Panc1 (cell line): Measurements from ENCODE around the gene NNAT. TPM values are rescaled to one million over a fixed set of nuclear protein-coding genes. Genes with fewer than 3 reads are reported as not detected.

Experiments used
- ATAC-seq: fragments of 200-7000 bp; cut with Tn5 transposase; 2 replicates; pipeline ENCODE4 v1.9.1; 2020; ENCODE audit warnings: mild to moderate bottlenecking, moderate library complexity
- BruUV-seq: library from RNA; stranded (reverse); fragments of 400-500 nt; replicated peaks from 2 replicates; lab custom pipeline; 2021; lab: Mats Ljungman, UMichigan
- CTCF ChIA-PET: fragments of 300-600 bp; sonication (Branson Sonifier 250); formaldehyde crosslinking; loops from one replicate; lab custom pipeline; 2022; ENCODE audit warnings: antibody characterized with exemption; lab: Charles Lee
- POLR2A ChIA-PET: fragments of 300-600 bp; sonication (Branson Sonifier 250); formaldehyde crosslinking; loops from one replicate; lab custom pipeline; 2022; ENCODE audit warnings: antibody characterized with exemption; lab: Charles Lee
- DNase-seq: peaks from one replicate; pipeline ENCODE4 v3.0.0-alpha.2; 2010; ENCODE audit warnings: low read depth, low spot score
- H3K27ac ChIP-seq: 2 replicates; pipeline ENCODE4 v1.5.1; 2011; ENCODE audit warnings: mild to moderate bottlenecking, low read length, inconsistent platforms
- H3K27me3 ChIP-seq: fragments of 200-500 bp; sonication (Bioruptor generic); 2 replicates; pipeline ENCODE4 v1.6.0; 2014; ENCODE audit warnings: low read length, inconsistent platforms; ENCODE audit not compliant: control insufficient read depth, insufficient read depth
- H3K36me3 ChIP-seq: fragments of 200-500 bp; sonication (Bioruptor generic); 2 replicates; pipeline ENCODE4 v1.5.1; 2014; ENCODE audit warnings: inconsistent platforms, mild to moderate bottlenecking, low read length, moderate library complexity; ENCODE audit not compliant: control insufficient read depth, insufficient read depth
- H3K4me1 ChIP-seq: 2 replicates; pipeline ENCODE4 v1.5.1; 2011; ENCODE audit warnings: inconsistent platforms, mild to moderate bottlenecking, low read length, moderate library complexity; ENCODE audit not compliant: control insufficient read depth, insufficient read depth
- H3K4me3 ChIP-seq, 2 experiments: 2 replicates each; pipeline ENCODE4 v1.5.1; 2011 to 2012; ENCODE audit warnings: low read depth in 2 of 2, low read length in 2 of 2, mild to moderate bottlenecking in 2 of 2, inconsistent platforms in 1 of 2, moderate library complexity in 1 of 2
- H3K9me3 ChIP-seq: fragments of 200-500 bp; sonication (Bioruptor generic); 2 replicates; pipeline ENCODE4 v1.5.1; 2014; ENCODE audit warnings: low read depth, mild to moderate bottlenecking, inconsistent platforms, low read length, moderate library complexity; ENCODE audit not compliant: control insufficient read depth, insufficient read depth
- POLR2AphosphoS5 ChIP-seq: IDR thresholded peaks from 2 replicates; pipeline ENCODE4 v1.6.1; 2012; ENCODE audit warnings: mild to moderate bottlenecking, low read depth, low read length, moderate library complexity
- SIN3A ChIP-seq: IDR thresholded peaks from 2 replicates; pipeline ENCODE4 v1.6.1; 2012; ENCODE audit warnings: low read depth, mild to moderate bottlenecking, low read length, moderate library complexity, borderline replicate concordance; ENCODE audit not compliant: insufficient read depth
- TCF7L2 ChIP-seq: IDR thresholded peaks from 2 replicates; pipeline ENCODE4 v1.6.1; 2011; ENCODE audit warnings: mild to moderate bottlenecking, low read depth, low read length, inconsistent platforms
- in situ Hi-C: cut with HindIII; loops from 2 replicates; pipeline ENCODE4 v1.10.0; 2016; ENCODE audit warnings: low sequenced_read_pairs, low pct_unique_long_range_greater_than_20kb
- intact Hi-C: fragments of 100-400 bp; cut with micrococcal nuclease; formaldehyde crosslinking; loops from one replicate; pipeline ENCODE4 v1.10.0; 2022; ENCODE audit not compliant: unreplicated experiment
- total RNA-seq: library from RNA; stranded (reverse); gene quantifications from one replicate; pipeline ENCODE4 v1.2.1, GENCODE V29; 2021; ENCODE audit not compliant: unreplicated experiment
- TF ChIP-seq, protein P1 (sequence below), 2 experiments: IDR thresholded peaks; 2 replicates each; pipeline ENCODE4 v1.6.1; 2011 to 2012; ENCODE audit warnings: low read depth in 2 of 2, control low read depth in 1 of 2, low read length in 1 of 2, mild to moderate bottlenecking in 1 of 2, moderate library complexity in 1 of 2; ENCODE audit not compliant: insufficient read depth in 1 of 2
- TF ChIP-seq, protein P2 (sequence below): fragments of 450-650 bp; IDR thresholded peaks from 2 replicates; pipeline ENCODE4 v1.5.1; 2017; ENCODE audit warnings: mild to moderate bottlenecking

Gene NNAT
- total RNA-seq, 1 experiment from 2014 or later = not detected

DNA sequence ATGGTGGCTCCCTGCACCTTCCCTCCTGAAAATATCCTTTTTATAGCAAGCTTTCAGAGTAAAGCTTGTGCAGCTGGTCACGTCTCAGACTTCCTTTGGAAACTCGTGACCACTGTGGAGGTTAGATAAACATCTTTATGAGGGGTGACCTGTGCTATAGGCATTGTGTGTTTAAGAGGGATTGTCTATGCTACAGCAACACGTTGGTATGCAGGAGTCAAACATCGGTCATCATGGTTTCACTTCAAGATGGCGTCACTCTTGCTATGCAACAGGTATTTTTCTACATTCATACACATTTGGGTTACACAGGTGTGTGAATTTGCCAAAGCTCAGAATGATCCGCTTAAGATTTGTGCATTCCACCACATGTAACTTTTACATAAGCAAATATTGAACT, 21.2 kb downstream of the NNAT start:
- Histone ChIP-seq H3K4me3 (no peak overlapping the region), H3K27ac (no peak overlapping the region), H3K9me3 (no peaks in the 10 kb centered on the region), H3K36me3 (no peaks in the 10 kb centered on the region), H3K4me1 (peaks cover 10% of the 10 kb centered on the region), H3K27me3 (no peaks in the 10 kb centered on the region)
- ChIA-PET CTCF (interaction anchor here (0.6 kb wide), 2 partner anchors 277 to 402 kb away, joined by 3 to 8 read pairs; no protein-coding TSS in a partner anchor), POLR2A (no interaction called here)
- no TSS peak for BruUV-seq
- intact Hi-C loops = no loop called here
- TF ChIP-seq, protein P1, sequence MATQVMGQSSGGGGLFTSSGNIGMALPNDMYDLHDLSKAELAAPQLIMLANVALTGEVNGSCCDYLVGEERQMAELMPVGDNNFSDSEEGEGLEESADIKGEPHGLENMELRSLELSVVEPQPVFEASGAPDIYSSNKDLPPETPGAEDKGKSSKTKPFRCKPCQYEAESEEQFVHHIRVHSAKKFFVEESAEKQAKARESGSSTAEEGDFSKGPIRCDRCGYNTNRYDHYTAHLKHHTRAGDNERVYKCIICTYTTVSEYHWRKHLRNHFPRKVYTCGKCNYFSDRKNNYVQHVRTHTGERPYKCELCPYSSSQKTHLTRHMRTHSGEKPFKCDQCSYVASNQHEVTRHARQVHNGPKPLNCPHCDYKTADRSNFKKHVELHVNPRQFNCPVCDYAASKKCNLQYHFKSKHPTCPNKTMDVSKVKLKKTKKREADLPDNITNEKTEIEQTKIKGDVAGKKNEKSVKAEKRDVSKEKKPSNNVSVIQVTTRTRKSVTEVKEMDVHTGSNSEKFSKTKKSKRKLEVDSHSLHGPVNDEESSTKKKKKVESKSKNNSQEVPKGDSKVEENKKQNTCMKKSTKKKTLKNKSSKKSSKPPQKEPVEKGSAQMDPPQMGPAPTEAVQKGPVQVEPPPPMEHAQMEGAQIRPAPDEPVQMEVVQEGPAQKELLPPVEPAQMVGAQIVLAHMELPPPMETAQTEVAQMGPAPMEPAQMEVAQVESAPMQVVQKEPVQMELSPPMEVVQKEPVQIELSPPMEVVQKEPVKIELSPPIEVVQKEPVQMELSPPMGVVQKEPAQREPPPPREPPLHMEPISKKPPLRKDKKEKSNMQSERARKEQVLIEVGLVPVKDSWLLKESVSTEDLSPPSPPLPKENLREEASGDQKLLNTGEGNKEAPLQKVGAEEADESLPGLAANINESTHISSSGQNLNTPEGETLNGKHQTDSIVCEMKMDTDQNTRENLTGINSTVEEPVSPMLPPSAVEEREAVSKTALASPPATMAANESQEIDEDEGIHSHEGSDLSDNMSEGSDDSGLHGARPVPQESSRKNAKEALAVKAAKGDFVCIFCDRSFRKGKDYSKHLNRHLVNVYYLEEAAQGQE (IDR thresholded peaks at IDR 0.05; ENCODE audit: insufficient read depth in 1 of 2, low read depth in 2 of 2, low read length in 1 of 2) = no peak
- TF ChIP-seq, protein P2, sequence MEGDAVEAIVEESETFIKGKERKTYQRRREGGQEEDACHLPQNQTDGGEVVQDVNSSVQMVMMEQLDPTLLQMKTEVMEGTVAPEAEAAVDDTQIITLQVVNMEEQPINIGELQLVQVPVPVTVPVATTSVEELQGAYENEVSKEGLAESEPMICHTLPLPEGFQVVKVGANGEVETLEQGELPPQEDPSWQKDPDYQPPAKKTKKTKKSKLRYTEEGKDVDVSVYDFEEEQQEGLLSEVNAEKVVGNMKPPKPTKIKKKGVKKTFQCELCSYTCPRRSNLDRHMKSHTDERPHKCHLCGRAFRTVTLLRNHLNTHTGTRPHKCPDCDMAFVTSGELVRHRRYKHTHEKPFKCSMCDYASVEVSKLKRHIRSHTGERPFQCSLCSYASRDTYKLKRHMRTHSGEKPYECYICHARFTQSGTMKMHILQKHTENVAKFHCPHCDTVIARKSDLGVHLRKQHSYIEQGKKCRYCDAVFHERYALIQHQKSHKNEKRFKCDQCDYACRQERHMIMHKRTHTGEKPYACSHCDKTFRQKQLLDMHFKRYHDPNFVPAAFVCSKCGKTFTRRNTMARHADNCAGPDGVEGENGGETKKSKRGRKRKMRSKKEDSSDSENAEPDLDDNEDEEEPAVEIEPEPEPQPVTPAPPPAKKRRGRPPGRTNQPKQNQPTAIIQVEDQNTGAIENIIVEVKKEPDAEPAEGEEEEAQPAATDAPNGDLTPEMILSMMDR = no peak
- TF ChIP-seq POLR2AphosphoS5 (no peak), SIN3A (no peak), TCF7L2 (no peak)
- DNase-seq (no peak), ATAC-seq (peak; percentile 73)
- in situ Hi-C loops = no loop called here

DNA sequence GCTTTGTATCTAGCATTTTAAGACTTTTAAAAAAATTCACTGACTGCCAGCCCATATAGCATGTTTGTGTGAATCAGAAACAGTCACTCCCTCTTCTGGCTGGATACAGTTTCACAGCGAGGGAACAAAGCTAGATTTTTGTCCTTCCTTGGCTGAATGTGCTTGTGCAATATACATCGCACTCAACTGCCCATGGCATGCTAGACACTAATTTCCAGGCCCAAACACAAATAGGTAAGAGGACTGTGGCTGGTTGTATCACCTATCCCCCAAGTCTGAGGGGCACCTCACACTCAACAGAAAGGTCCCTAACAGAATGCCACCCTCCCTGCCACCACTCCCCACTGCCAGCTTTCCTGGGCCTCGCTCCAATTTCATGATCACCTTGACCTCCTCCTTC, 22.8 kb downstream of the NNAT start:
- intact Hi-C loops (no loop called here), in situ Hi-C loops (no loop called here)
- DNase-seq (no peak), ATAC-seq (0 out of 2 replicates have a peak, but pooled peaks have one; percentile 64)
- H3K9me3 ChIP-seq = no peaks in the 10 kb centered on the region
- H3K4me1 ChIP-seq = peaks cover 10% of the 10 kb centered on the region
- no peaks in the 10 kb centered on the region for H3K27me3 ChIP-seq
- no peak overlapping the region for H3K4me3 ChIP-seq
- TF ChIP-seq, protein P2 = peak; percentile 57
- TF ChIP-seq, protein P1 (IDR thresholded peaks at IDR 0.05; ENCODE audit: insufficient read depth in 1 of 2, low read depth in 2 of 2, low read length in 1 of 2) = no peak
- no TSS peak for BruUV-seq
- no peak overlapping the region for H3K27ac ChIP-seq
- ChIA-PET POLR2A (no interaction called here), CTCF (interaction anchor here (0.5 kb wide), 1 partner anchor 273 kb away, joined by 4 read pairs; no protein-coding TSS in a partner anchor)
- no peaks in the 10 kb centered on the region for H3K36me3 ChIP-seq
